22Rv1 (cell line): ENCODE results near the gene SMIM28.

ENCODE experiments used
- H3K27ac ChIP-seq: fragments of 450-650 bp; 2 replicates; pipeline ENCODE4 v1.5.1; 2017
- ZFX ChIP-seq: fragments of 450-650 bp; IDR thresholded peaks from 2 replicates; pipeline ENCODE4 v1.6.1; 2017; ENCODE audit warnings: antibody characterized with exemption, borderline replicate concordance
- TF ChIP-seq, protein P1 (sequence below): fragments of 450-650 bp; IDR thresholded peaks from 2 replicates; pipeline ENCODE4 v1.5.1; 2017; ENCODE audit warnings: mild to moderate bottlenecking

The SMIM28 gene

DNA sequence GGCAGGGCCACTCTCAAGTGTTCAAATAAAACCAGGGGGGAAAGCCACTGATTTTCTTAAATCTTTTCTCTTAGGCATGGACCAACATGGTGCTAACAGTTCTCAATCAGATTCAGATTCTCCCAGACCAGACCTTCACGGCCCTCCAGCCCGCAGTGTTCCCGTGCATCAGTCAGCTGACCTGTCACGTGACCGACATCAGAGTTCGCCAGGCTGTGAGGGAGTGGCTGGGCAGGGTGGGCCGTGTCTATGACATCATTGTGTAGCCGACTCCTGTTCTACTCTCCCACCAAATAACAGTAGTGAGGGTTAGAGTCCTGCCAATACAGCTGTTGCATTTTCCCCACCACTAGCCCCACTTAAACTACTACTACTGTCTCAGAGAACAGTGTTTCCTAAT is 41.5 kb upstream of the SMIM28 start:
- TF ChIP-seq, protein P1, sequence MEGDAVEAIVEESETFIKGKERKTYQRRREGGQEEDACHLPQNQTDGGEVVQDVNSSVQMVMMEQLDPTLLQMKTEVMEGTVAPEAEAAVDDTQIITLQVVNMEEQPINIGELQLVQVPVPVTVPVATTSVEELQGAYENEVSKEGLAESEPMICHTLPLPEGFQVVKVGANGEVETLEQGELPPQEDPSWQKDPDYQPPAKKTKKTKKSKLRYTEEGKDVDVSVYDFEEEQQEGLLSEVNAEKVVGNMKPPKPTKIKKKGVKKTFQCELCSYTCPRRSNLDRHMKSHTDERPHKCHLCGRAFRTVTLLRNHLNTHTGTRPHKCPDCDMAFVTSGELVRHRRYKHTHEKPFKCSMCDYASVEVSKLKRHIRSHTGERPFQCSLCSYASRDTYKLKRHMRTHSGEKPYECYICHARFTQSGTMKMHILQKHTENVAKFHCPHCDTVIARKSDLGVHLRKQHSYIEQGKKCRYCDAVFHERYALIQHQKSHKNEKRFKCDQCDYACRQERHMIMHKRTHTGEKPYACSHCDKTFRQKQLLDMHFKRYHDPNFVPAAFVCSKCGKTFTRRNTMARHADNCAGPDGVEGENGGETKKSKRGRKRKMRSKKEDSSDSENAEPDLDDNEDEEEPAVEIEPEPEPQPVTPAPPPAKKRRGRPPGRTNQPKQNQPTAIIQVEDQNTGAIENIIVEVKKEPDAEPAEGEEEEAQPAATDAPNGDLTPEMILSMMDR = no peak
- TF ChIP-seq ZFX = no peak
- H3K27ac ChIP-seq = no peak overlapping the region

DNA sequence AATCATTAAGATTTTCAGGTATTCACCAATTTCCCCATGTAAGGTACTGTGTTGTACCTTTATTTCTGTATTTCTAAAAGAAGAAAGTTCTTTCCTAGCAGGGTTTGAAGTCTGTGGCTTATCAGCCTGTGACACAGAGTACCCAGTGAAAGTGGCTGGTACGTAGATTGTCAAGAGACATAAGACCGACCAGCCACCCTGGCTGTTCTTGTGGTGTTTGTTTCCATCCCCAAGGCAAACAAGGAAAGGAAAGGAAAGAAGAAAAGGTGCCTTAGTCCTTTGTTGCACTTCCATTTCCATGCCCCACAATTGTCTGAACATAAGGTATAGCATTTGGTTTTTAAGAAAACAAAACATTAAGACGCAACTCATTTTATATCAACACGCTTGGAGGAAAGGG is 40.6 kb upstream of the SMIM28 start:
- TF ChIP-seq ZFX = no peak
- TF ChIP-seq, protein P1 = no peak
- H3K27ac ChIP-seq = peak overlapping the region; percentile 79; the same call in 1 of the 2 replicates

DNA sequence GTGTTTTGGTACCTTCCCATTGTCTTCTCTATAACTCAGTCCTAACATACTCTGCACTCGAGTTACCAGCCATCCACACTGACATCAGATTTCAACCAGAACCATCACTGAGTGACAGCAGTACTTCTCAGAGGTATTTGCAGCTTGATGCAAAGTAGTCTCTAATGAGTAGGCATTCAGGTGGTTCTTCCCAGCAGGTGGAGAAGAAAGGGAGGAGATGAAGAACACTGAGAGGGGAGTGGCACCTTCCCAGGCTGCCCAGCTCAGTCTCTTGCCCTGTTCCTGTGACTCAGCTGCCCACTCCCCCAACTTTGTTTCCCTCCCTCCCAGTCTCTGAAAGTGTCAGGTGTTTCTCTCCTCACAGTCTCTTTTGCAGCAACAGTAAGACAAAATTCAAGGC is 38.7 kb upstream of the SMIM28 start:
- H3K27ac ChIP-seq = peak overlapping the region; percentile 79; the same call in 1 of the 2 replicates
- no peak for TF ChIP-seq ZFX
- TF ChIP-seq, protein P1 = no peak

DNA sequence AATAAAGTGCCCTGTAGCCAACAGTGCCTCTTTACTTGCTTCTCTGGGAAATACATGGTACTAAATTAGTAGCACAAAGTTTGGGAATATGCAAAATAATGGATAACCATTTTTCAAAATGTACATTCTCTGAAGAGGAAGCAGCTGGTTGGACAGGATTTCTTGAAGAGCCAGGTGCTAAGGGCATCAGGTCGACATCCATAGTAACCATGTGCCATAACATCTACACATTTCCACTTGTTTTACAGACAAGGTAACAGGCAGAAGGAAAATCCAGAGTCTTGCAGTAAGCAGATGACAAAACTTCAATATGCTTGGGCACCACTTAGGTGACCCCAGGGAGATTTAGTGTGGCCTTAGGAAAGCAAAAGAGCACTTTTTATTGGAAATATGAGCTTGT is 36.5 kb upstream of the SMIM28 start:
- no peak for TF ChIP-seq ZFX
- TF ChIP-seq, protein P1 = no peak
- H3K27ac ChIP-seq = peak overlapping the region; percentile 79

DNA sequence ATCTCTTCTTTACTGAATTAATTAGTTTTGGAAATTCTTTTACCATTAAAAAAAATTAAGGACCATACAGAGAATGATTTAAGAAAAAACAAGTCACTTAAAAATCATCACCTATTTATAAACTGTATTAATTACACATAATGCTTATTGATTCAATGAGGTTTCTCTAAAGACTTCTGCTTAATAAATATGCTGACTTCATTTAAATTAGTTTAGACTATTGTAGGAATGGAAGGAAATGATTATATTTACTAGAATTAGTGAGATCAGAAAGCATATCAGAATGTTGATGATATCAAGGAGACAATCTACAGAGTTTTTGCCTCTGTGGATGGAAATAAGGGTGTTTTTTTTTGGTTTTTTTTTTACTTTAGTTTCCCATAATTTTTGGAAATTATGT is 34.6 kb upstream of the SMIM28 start:
- H3K27ac ChIP-seq = peak overlapping the region; percentile 79
- TF ChIP-seq, protein P1 = no peak
- TF ChIP-seq ZFX = no peak

DNA sequence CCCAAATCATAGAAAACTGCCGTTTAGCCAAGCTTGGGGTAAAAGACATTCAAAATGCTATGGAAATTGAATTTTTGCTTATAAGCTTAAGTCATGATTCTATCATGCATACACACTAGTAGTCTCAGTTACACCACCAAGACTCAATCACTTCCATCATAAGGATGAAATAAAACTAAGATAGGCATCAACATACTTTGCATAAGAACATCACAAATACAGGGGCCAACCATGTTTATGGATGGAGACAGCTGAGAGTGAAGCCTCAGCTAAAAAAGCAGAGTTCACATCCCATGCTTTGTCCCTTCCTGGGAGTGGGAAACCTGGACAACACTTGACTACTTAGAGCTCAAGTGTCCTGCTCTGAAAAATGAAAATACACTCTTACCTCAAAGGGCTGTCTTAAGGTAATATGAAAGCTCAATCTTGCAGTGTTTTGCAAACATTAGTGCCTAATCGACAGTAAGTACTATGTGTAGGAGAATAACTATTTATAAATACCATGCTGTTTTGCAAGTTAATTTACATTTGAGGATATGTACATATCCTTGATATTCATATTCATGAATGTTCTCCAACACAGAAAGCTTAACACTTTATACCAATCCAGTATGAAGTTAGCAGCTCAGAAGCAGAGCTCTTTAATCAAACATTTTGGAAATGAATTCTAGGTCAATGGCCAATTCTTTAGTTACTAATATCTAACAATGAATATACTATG is 32.0 kb upstream of the SMIM28 start:
- TF ChIP-seq ZFX = no peak
- TF ChIP-seq, protein P1 = no peak

DNA sequence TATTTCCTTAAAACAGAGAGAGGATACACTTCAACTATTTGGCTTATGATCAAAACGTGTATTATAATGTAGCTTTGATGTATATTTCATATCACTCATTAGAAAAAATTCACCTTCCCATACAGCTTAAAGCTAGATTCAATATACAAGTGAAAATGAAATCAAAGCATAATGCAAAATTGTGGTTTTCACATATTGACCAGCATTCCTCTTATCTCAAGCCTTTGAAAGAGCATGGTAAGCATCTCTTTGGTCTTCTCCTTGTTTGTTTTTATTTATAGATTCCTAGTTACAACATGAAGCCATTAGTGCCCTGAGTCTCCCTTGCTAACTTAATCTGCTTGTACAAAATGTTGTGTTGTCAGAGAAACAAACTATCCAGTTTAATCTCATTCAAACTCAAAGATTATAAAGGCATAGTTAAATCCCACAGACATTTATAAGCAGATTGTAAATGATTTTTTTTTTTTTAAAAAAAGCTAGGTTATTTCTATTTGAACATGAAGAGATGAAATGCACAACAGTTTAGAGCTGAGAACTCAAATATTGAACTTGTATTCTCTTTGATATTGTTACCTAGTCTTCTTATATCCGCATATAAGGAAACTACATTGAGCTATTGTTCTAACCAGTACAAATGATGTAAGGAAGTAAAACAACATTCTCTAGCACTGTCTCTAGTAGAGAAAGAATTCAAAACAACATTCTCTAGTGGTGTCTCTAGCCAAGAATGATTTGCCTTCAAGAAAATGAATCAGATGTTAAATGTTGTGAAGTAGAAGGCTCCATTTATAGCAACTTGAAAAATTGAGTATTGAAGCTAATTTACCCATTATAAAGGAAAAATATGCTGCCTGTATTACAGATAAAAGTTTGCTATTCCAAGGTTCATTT is 31.2 kb upstream of the SMIM28 start:
- no peak for TF ChIP-seq ZFX
- TF ChIP-seq, protein P1 = no peak
- peak overlapping the region; percentile 88 for H3K27ac ChIP-seq

More for the DNA sequence above, 32.0 kb upstream of the SMIM28 start:
- peak overlapping the region; percentile 88 for H3K27ac ChIP-seq
